ENCODE results near the gene SPOCK1.

The SPOCK1 gene

GRCh38 chr5:137462816-137463520 is 36.2 kb downstream of the SPOCK1 start:
- Histone ChIP-seq H3K4me3 (ENCODE audit: low read depth in 1 of 2, low read length in 2 of 2) (no peak overlapping the region), H3K27me3 (ENCODE audit: control insufficient read depth in 1 of 2, insufficient read depth in 2 of 2, low read length in 2 of 2) (no peaks in the 10 kb centered on the region), H3K36me3 (ENCODE audit: insufficient read depth, low read length) (no peaks in the 10 kb centered on the region), H3K4me1 (ENCODE audit: insufficient read depth, low read length) (no peaks in the 10 kb centered on the region), H3K27ac (ENCODE audit: low read depth, low read length) (no peak overlapping the region), H3K9me3 (ENCODE audit: low read length) (no peaks in the 10 kb centered on the region), H3K9ac (ENCODE audit: low read length) (no peak overlapping the region)

- Histone ChIP-seq H3K4me3 (ENCODE audit: low read depth in 1 of 2, low read length in 2 of 2) (no peak overlapping the region), H3K4me1 (ENCODE audit: insufficient read depth, low read length) (no peaks in the 10 kb centered on the region), H3K27ac (ENCODE audit: low read depth, low read length) (no peak overlapping the region), H3K36me3 (ENCODE audit: insufficient read depth, low read length) (no peaks in the 10 kb centered on the region), H3K9me3 (ENCODE audit: low read length) (no peaks in the 10 kb centered on the region), H3K9ac (ENCODE audit: low read length) (no peak overlapping the region), H3K27me3 (ENCODE audit: control insufficient read depth in 1 of 2, insufficient read depth in 2 of 2, low read length in 2 of 2) (no peaks in the 10 kb centered on the region)
Measured at GRCh38 chr5:137462265-137462590, 36.9 kb downstream of the SPOCK1 start.

- Histone ChIP-seq H3K4me1 (ENCODE audit: insufficient read depth, low read length) (no peaks in the 10 kb centered on the region), H3K4me3 (ENCODE audit: low read depth in 1 of 2, low read length in 2 of 2) (no peak overlapping the region), H3K9ac (ENCODE audit: low read length) (no peak overlapping the region)
Measured at GRCh38 chr5:137461391-137462264, 37.5 kb downstream of the SPOCK1 start.

DNA sequence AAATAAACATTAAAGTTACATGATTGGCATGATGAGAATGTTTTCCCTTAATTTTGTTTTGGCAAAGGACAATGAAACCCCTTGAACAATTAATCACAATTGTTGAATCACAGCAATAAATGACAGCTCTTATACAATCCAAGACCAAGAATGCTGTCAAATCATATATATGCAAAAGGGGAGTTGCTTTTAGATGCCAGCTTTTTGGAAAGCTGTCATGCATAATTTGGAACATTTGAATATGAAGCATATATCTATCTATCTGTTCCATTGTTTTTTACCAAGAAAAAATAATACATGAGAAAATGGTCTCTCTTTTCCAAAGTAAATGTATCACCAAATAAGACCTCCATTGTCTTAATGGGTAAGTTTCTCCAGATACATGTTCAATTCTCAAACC is 44.5 kb downstream of the SPOCK1 start:
- H3K36me3 ChIP-seq (ENCODE audit: insufficient read depth, low read length) = no peaks in the 10 kb centered on the region
- no peak overlapping the region for H3K9ac ChIP-seq (ENCODE audit: low read length)
- no peak overlapping the region for H3K27ac ChIP-seq (ENCODE audit: low read depth, low read length)
- H3K27me3 ChIP-seq (ENCODE audit: control insufficient read depth in 1 of 2, insufficient read depth in 2 of 2, low read length in 2 of 2) = no peaks in the 10 kb centered on the region
- no peak overlapping the region for H3K4me3 ChIP-seq (ENCODE audit: low read depth in 1 of 2, low read length in 2 of 2)
- H3K9me3 ChIP-seq (ENCODE audit: low read length) = no peaks in the 10 kb centered on the region
- H3K4me1 ChIP-seq (ENCODE audit: insufficient read depth, low read length) = no peaks in the 10 kb centered on the region

More at GRCh38 chr5:137461391-137462264, 37.5 kb downstream of the SPOCK1 start:
- Histone ChIP-seq H3K9me3 (ENCODE audit: low read length) (no peaks in the 10 kb centered on the region), H3K36me3 (ENCODE audit: insufficient read depth, low read length) (no peaks in the 10 kb centered on the region), H3K27ac (ENCODE audit: low read depth, low read length) (no peak overlapping the region), H3K27me3 (ENCODE audit: control insufficient read depth in 1 of 2, insufficient read depth in 2 of 2, low read length in 2 of 2) (no peaks in the 10 kb centered on the region)

GRCh38 chr5:137453483-137454080 is 45.5 kb downstream of the SPOCK1 start:
- no peak overlapping the region for H3K4me3 ChIP-seq (ENCODE audit: low read depth in 1 of 2, low read length in 2 of 2)

DNA sequence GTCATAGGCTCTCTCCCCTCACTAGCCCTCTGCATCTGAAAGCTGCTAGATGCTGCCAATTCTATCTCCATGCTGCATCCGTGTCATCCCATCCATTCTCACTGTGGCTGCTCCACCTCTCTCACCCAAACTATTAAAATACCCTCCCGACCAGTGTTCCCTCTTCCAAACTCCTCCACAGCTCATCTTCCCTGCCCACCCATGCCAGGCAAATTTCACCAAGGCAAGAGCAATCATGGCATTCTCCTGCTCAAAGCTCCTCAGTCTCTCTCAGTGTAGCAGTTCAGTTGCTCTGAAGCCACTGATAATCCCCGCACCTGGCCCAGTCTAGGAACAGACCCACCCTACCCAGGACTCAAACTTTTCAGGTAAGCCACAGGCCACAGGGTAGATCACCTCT is 48.4 kb downstream of the SPOCK1 start:
- Histone ChIP-seq H3K4me3 (ENCODE audit: low read depth in 1 of 2, low read length in 2 of 2) (no peak overlapping the region), H3K27ac (ENCODE audit: low read depth, low read length) (no peak overlapping the region), H3K4me1 (ENCODE audit: insufficient read depth, low read length) (no peaks in the 10 kb centered on the region), H3K36me3 (ENCODE audit: insufficient read depth, low read length) (no peaks in the 10 kb centered on the region), H3K9ac (ENCODE audit: low read length) (no peak overlapping the region), H3K27me3 (ENCODE audit: control insufficient read depth in 1 of 2, insufficient read depth in 2 of 2, low read length in 2 of 2) (no peaks in the 10 kb centered on the region), H3K9me3 (ENCODE audit: low read length) (no peaks in the 10 kb centered on the region)

More at GRCh38 chr5:137453483-137454080, 45.5 kb downstream of the SPOCK1 start:
- no peaks in the 10 kb centered on the region for H3K27me3 ChIP-seq (ENCODE audit: control insufficient read depth in 1 of 2, insufficient read depth in 2 of 2, low read length in 2 of 2)
- no peak overlapping the region for H3K27ac ChIP-seq (ENCODE audit: low read depth, low read length)
- H3K36me3 ChIP-seq (ENCODE audit: insufficient read depth, low read length) = no peaks in the 10 kb centered on the region
- H3K9me3 ChIP-seq (ENCODE audit: low read length) = no peaks in the 10 kb centered on the region
- no peak overlapping the region for H3K9ac ChIP-seq (ENCODE audit: low read length)
- no peaks in the 10 kb centered on the region for H3K4me1 ChIP-seq (ENCODE audit: insufficient read depth, low read length)

DNA sequence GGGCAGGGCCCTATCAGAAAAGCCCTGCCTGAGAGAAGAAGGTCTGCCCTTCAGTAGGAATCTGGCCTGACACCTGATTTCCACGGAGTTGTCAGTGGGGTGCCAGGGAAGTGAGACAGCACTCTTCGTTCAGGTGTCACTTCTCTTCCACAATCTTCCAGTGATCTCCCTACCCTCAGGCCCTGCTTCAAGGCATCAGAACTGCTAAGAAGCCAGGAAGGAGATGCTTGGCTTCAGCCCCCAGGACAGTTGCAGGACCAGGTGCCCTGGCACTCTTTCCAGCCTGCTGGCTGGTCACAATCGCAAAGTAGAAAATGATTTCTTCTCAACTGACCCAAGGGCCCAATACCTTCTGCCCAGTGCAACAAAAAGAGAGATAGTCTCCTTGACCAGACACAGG is 50.3 kb downstream of the SPOCK1 start:
- Histone ChIP-seq H3K27ac (ENCODE audit: low read depth, low read length) (no peak overlapping the region), H3K9me3 (ENCODE audit: low read length) (no peaks in the 10 kb centered on the region), H3K9ac (ENCODE audit: low read length) (no peak overlapping the region)

GRCh38 chr5:137446615-137447014 is 52.5 kb downstream of the SPOCK1 start:
- H3K27ac ChIP-seq (ENCODE audit: low read depth, low read length) = no peak overlapping the region
- no peak overlapping the region for H3K9ac ChIP-seq (ENCODE audit: low read length)
- H3K4me1 ChIP-seq (ENCODE audit: insufficient read depth, low read length) = peaks cover 7% of the 10 kb centered on the region
- no peaks in the 10 kb centered on the region for H3K27me3 ChIP-seq (ENCODE audit: control insufficient read depth in 1 of 2, insufficient read depth in 2 of 2, low read length in 2 of 2)
- H3K9me3 ChIP-seq (ENCODE audit: low read length) = no peaks in the 10 kb centered on the region
- no peaks in the 10 kb centered on the region for H3K36me3 ChIP-seq (ENCODE audit: insufficient read depth, low read length)
- H3K4me3 ChIP-seq (ENCODE audit: low read depth in 1 of 2, low read length in 2 of 2) = no peak overlapping the region

More for the DNA sequence above, 50.3 kb downstream of the SPOCK1 start:
- H3K4me1 ChIP-seq (ENCODE audit: insufficient read depth, low read length) = no peaks in the 10 kb centered on the region
- no peaks in the 10 kb centered on the region for H3K27me3 ChIP-seq (ENCODE audit: control insufficient read depth in 1 of 2, insufficient read depth in 2 of 2, low read length in 2 of 2)
- no peaks in the 10 kb centered on the region for H3K36me3 ChIP-seq (ENCODE audit: insufficient read depth, low read length)
- no peak overlapping the region for H3K4me3 ChIP-seq (ENCODE audit: low read depth in 1 of 2, low read length in 2 of 2)

GRCh38 chr5:137446151-137446550 is 53.0 kb downstream of the SPOCK1 start:
- H3K27me3 ChIP-seq (ENCODE audit: control insufficient read depth in 1 of 2, insufficient read depth in 2 of 2, low read length in 2 of 2) = no peaks in the 10 kb centered on the region
- H3K36me3 ChIP-seq (ENCODE audit: insufficient read depth, low read length) = no peaks in the 10 kb centered on the region
- H3K27ac ChIP-seq (ENCODE audit: low read depth, low read length) = no peak overlapping the region
- no peak overlapping the region for H3K9ac ChIP-seq (ENCODE audit: low read length)
- peaks cover 7% of the 10 kb centered on the region for H3K4me1 ChIP-seq (ENCODE audit: insufficient read depth, low read length)
- H3K9me3 ChIP-seq (ENCODE audit: low read length) = no peaks in the 10 kb centered on the region
- H3K4me3 ChIP-seq (ENCODE audit: low read depth in 1 of 2, low read length in 2 of 2) = no peak overlapping the region

- H3K27ac ChIP-seq (ENCODE audit: low read depth, low read length) = no peak overlapping the region
- H3K27me3 ChIP-seq (ENCODE audit: control insufficient read depth in 1 of 2, insufficient read depth in 2 of 2, low read length in 2 of 2) = no peaks in the 10 kb centered on the region
Measured at GRCh38 chr5:137442660-137443059, 56.5 kb downstream of the SPOCK1 start.

GRCh38 chr5:137441476-137441875 is 57.6 kb downstream of the SPOCK1 start:
- H3K4me3 ChIP-seq (ENCODE audit: low read depth in 1 of 2, low read length in 2 of 2) = no peak overlapping the region
- no peak overlapping the region for H3K27ac ChIP-seq (ENCODE audit: low read depth, low read length)
- no peaks in the 10 kb centered on the region for H3K9me3 ChIP-seq (ENCODE audit: low read length)

More at GRCh38 chr5:137442660-137443059, 56.5 kb downstream of the SPOCK1 start:
- no peak overlapping the region for H3K4me3 ChIP-seq (ENCODE audit: low read depth in 1 of 2, low read length in 2 of 2)
- no peak overlapping the region for H3K9ac ChIP-seq (ENCODE audit: low read length)
- H3K4me1 ChIP-seq (ENCODE audit: insufficient read depth, low read length) = peaks cover 7% of the 10 kb centered on the region
- H3K36me3 ChIP-seq (ENCODE audit: insufficient read depth, low read length) = no peaks in the 10 kb centered on the region
- no peaks in the 10 kb centered on the region for H3K9me3 ChIP-seq (ENCODE audit: low read length)

More at GRCh38 chr5:137441476-137441875, 57.6 kb downstream of the SPOCK1 start:
- no peak overlapping the region for H3K9ac ChIP-seq (ENCODE audit: low read length)
- H3K36me3 ChIP-seq (ENCODE audit: insufficient read depth, low read length) = no peaks in the 10 kb centered on the region
- H3K4me1 ChIP-seq (ENCODE audit: insufficient read depth, low read length) = peaks cover 7% of the 10 kb centered on the region
- H3K27me3 ChIP-seq (ENCODE audit: control insufficient read depth in 1 of 2, insufficient read depth in 2 of 2, low read length in 2 of 2) = no peaks in the 10 kb centered on the region

Measured in muscle layer of colon (tissue), 2 donors.